GM23338 (cell line): ENCODE results near the gene TULP4. TPM values are rescaled to one million over a fixed set of nuclear protein-coding genes. Genes with fewer than 3 reads are reported as not detected.

ENCODE experiments used
- ATAC-seq: fragments of 200-7000 bp; cut with Tn5 transposase; 3 replicates; pipeline ENCODE4 v1.9.1; 2020
- DNase-seq: peaks from one replicate; pipeline ENCODE4 v3.0.0-alpha.2; 2015; ENCODE audit warnings: low spot score
- H2AFZ ChIP-seq: fragments of 200-600 bp; sonication (generic); 2 replicates; pipeline ENCODE4 v1.8.0; 2016; ENCODE audit warnings: antibody characterized with exemption, mild to moderate bottlenecking, moderate library complexity
- H3F3A ChIP-seq: fragments of 200-600 bp; sonication (generic); replicated peaks from 2 replicates; pipeline ENCODE4 v1.8.0; 2017; ENCODE audit warnings: antibody characterized with exemption, mixed run types, low read depth
- H3K27ac ChIP-seq: fragments of 200-600 bp; sonication (generic); 2 replicates; pipeline ENCODE4 v1.6.1; 2016; ENCODE audit warnings: low read depth
- H3K27me3 ChIP-seq: fragments of 200-600 bp; sonication (generic); 2 replicates; pipeline ENCODE4 v1.8.0; 2016; ENCODE audit warnings: mild to moderate bottlenecking, mixed run types, moderate library complexity; ENCODE audit not compliant: insufficient read depth
- H3K36me3 ChIP-seq: fragments of 200-600 bp; sonication (generic); 2 replicates; pipeline ENCODE4 v1.8.0; 2016; ENCODE audit warnings: mild to moderate bottlenecking; ENCODE audit not compliant: insufficient read depth
- H3K4me1 ChIP-seq: fragments of 200-600 bp; sonication (generic); 2 replicates; pipeline ENCODE4 v1.8.0; 2016; ENCODE audit warnings: mild to moderate bottlenecking, moderate library complexity; ENCODE audit not compliant: insufficient read depth
- H3K4me2 ChIP-seq: fragments of 200-600 bp; sonication (generic); 2 replicates; pipeline ENCODE4 v1.7.1; 2017; ENCODE audit warnings: mixed run types
- H3K4me3 ChIP-seq: fragments of 200-600 bp; sonication (generic); 2 replicates; pipeline ENCODE4 v1.6.1; 2016; ENCODE audit warnings: mixed run types
- H3K79me2 ChIP-seq: fragments of 200-600 bp; sonication (generic); replicated peaks from 2 replicates; pipeline ENCODE4 v1.8.0; 2017; ENCODE audit warnings: mild to moderate bottlenecking; ENCODE audit not compliant: insufficient read depth
- H3K9me2 ChIP-seq: fragments of 200-600 bp; sonication (generic); 2 replicates; pipeline ENCODE4 v1.8.0; 2017; ENCODE audit not compliant: insufficient read depth
- H4K20me1 ChIP-seq: fragments of 200-600 bp; sonication (generic); replicated peaks from 2 replicates; pipeline ENCODE4 v1.8.0; 2017; ENCODE audit warnings: mild to moderate bottlenecking; ENCODE audit not compliant: insufficient read depth
- H3K27ac Mint-ChIP-seq: 2 replicates; pipeline ENCODE4 v1.8.0; 2020; ENCODE audit warnings: inconsistent platforms, mild to moderate bottlenecking, moderate library complexity, mixed read lengths
- H3K27me3 Mint-ChIP-seq: 3 replicates; pipeline ENCODE4 v1.8.0; 2022; ENCODE audit warnings: low read depth, mild to moderate bottlenecking, moderate library complexity, mixed read lengths, inconsistent platforms; ENCODE audit not compliant: insufficient read depth, poor library complexity
- H3K36me3 Mint-ChIP-seq: 3 replicates; pipeline ENCODE4 v1.8.0; 2021; ENCODE audit warnings: low read depth, mild to moderate bottlenecking, inconsistent platforms, moderate library complexity, mixed read lengths
- H3K4me1 Mint-ChIP-seq: 3 replicates; pipeline ENCODE4 v1.8.0; 2020; ENCODE audit warnings: mild to moderate bottlenecking, inconsistent platforms, mixed read lengths
- H3K4me3 Mint-ChIP-seq: 3 replicates; pipeline ENCODE4 v1.8.0; 2021; ENCODE audit warnings: moderate library complexity, mild to moderate bottlenecking, inconsistent platforms, mixed read lengths
- H3K9me3 Mint-ChIP-seq: 3 replicates; pipeline ENCODE4 v1.8.0; 2020; ENCODE audit warnings: moderate library complexity, mild to moderate bottlenecking, inconsistent platforms, mixed read lengths
- CREB1 ChIP-seq: fragments of 250-450 bp; sonication (Bioruptor Pico); IDR thresholded peaks from 2 replicates; pipeline ENCODE4 v1.5.0; 2020; ENCODE audit warnings: low read depth, mild to moderate bottlenecking, moderate library complexity
- EZH2 ChIP-seq: fragments of 200-600 bp; sonication (generic); IDR thresholded peaks from one replicate; pipeline ENCODE4 v1.8.0; 2017; ENCODE audit warnings: antibody characterized with exemption, mild to moderate bottlenecking, low read depth; ENCODE audit not compliant: unreplicated experiment
- EZH2phosphoT487 ChIP-seq: fragments of 200-600 bp; sonication (generic); IDR thresholded peaks from one replicate; pipeline ENCODE4 v1.8.1; 2018; ENCODE audit warnings: antibody characterized with exemption; ENCODE audit not compliant: unreplicated experiment
- JUNB ChIP-seq: IDR thresholded peaks from one replicate; pipeline ENCODE4 v1.6.1; 2016; ENCODE audit warnings: antibody characterized with exemption; ENCODE audit not compliant: unreplicated experiment
- NANOG ChIP-seq: IDR thresholded peaks from 2 replicates; pipeline ENCODE4 v1.6.1; 2016; ENCODE audit warnings: antibody characterized with exemption, borderline replicate concordance
- POLR2AphosphoS5 ChIP-seq: IDR thresholded peaks from 2 replicates; pipeline ENCODE4 v1.6.1; 2016; ENCODE audit warnings: antibody characterized with exemption, low read depth
- REST ChIP-seq: IDR thresholded peaks from one replicate; pipeline ENCODE4 v1.6.1; 2018; ENCODE audit warnings: antibody characterized with exemption; ENCODE audit not compliant: unreplicated experiment
- STAT1 ChIP-seq: IDR thresholded peaks from one replicate; pipeline ENCODE4 v1.6.1; 2016; ENCODE audit warnings: antibody characterized with exemption; ENCODE audit not compliant: unreplicated experiment
- ZNF114 ChIP-seq: fragments of 250-450 bp; sonication (Bioruptor Pico); IDR thresholded peaks from 2 replicates; pipeline ENCODE4 v1.5.0; 2020; ENCODE audit warnings: mild to moderate bottlenecking, moderate library complexity
- ZNF331 ChIP-seq: fragments of 250-450 bp; sonication (Bioruptor Pico); IDR thresholded peaks from 2 replicates; pipeline ENCODE4 v1.5.0; 2020; ENCODE audit warnings: low read depth, mild to moderate bottlenecking, moderate library complexity
- polyA plus RNA-seq: library from polyadenylated mRNA; unstranded; fragments of >200 nt; fragmentation: Nextera tagmentation; extraction: Ambion mirVana; gene quantifications from 2 replicates; pipeline ENCODE4 v1.2.1, GENCODE V29; 2016
- total RNA-seq: library from RNA; depleted of rRNA; stranded (reverse); fragments of >200 nt; shearing (Covaris generic); gene quantifications from 2 replicates; pipeline ENCODE4 v1.2.3, GENCODE V29; 2014
- TF ChIP-seq, protein P1 (sequence below): IDR thresholded peaks from 2 replicates; pipeline ENCODE4 v1.6.1; 2016; ENCODE audit warnings: antibody characterized with exemption
- TF ChIP-seq, protein P2 (sequence below), 2 experiments: fragments of 200-600 bp in 1 of 2; sonication (generic) in 1 of 2; conservative IDR thresholded peaks; 2 replicates each; pipeline versions ENCODE4 v1.5.1 to v1.6.1; 2016 to 2017; ENCODE audit warnings: antibody characterized with exemption in 2 of 2, low read depth in 2 of 2, mild to moderate bottlenecking in 2 of 2, moderate library complexity in 1 of 2

Gene TULP4
- total and polyA plus RNA-seq, 2 experiments from 2014 or later: 31.2 to 50.2 TPM

DNA sequence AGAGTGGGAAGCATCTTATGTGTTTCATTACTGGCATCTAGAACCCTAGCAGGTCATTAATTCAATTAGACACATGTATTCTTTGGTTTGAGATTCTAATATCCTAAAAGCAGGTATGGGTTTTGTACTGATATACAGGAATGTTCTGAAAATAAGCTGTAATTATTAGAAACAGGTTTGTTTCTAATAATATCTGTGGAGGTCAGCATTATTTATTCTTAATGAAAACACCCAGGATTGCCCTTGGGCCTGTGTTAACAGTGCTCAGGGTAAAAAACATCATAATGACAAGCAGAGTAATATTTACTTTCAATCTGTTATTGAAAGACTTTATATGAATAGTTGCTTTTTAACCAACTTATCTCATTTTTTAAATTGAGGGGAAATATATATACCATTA is 8.0 kb upstream of the TULP4 start (continued):
- TF ChIP-seq ZNF114 (CRISPR knock-in tag) (no peak), STAT1 (no peak), ZNF331 (no peak)
- TF ChIP-seq, protein P1, sequence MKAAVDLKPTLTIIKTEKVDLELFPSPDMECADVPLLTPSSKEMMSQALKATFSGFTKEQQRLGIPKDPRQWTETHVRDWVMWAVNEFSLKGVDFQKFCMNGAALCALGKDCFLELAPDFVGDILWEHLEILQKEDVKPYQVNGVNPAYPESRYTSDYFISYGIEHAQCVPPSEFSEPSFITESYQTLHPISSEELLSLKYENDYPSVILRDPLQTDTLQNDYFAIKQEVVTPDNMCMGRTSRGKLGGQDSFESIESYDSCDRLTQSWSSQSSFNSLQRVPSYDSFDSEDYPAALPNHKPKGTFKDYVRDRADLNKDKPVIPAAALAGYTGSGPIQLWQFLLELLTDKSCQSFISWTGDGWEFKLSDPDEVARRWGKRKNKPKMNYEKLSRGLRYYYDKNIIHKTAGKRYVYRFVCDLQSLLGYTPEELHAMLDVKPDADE: no peak

- H3K4me2 ChIP-seq: no peak overlapping the region
- DNase-seq (no peak), ATAC-seq (no peak)
- Mint-ChIP-seq H3K36me3 (peaks cover 65% of the 10 kb centered on the region), H3K27ac (no peak overlapping the region), H3K27me3 (peaks cover 2% of the 10 kb centered on the region), H3K4me3 (no peak overlapping the region), H3K4me1 (peaks cover 31% of the 10 kb centered on the region), H3K9me3 (peaks cover 25% of the 10 kb centered on the region)
- H3K4me3 ChIP-seq: no peak overlapping the region
- H3K4me1 ChIP-seq: peaks cover 15% of the 10 kb centered on the region; the same call in 1 of the 2 replicates
- no peaks in the 10 kb centered on the region for H3K36me3 ChIP-seq
- H3K27me3 ChIP-seq: no peaks in the 10 kb centered on the region
- H2AFZ ChIP-seq: no peak overlapping the region
- no peak overlapping the region for H3K27ac ChIP-seq
- no peaks in the 10 kb centered on the region for H3K79me2 ChIP-seq
- H4K20me1 ChIP-seq: no peaks in the 10 kb centered on the region
- no peaks in the 10 kb centered on the region for H3F3A ChIP-seq
- H3K9me2 ChIP-seq: no peaks in the 10 kb centered on the region
- TF ChIP-seq, protein P1: no peak
- TF ChIP-seq JUNB: no peak
- no peak for TF ChIP-seq ZNF114 (CRISPR knock-in tag)
- TF ChIP-seq EZH2phosphoT487: no peak
- no peak for TF ChIP-seq STAT1
- TF ChIP-seq, protein P2, sequence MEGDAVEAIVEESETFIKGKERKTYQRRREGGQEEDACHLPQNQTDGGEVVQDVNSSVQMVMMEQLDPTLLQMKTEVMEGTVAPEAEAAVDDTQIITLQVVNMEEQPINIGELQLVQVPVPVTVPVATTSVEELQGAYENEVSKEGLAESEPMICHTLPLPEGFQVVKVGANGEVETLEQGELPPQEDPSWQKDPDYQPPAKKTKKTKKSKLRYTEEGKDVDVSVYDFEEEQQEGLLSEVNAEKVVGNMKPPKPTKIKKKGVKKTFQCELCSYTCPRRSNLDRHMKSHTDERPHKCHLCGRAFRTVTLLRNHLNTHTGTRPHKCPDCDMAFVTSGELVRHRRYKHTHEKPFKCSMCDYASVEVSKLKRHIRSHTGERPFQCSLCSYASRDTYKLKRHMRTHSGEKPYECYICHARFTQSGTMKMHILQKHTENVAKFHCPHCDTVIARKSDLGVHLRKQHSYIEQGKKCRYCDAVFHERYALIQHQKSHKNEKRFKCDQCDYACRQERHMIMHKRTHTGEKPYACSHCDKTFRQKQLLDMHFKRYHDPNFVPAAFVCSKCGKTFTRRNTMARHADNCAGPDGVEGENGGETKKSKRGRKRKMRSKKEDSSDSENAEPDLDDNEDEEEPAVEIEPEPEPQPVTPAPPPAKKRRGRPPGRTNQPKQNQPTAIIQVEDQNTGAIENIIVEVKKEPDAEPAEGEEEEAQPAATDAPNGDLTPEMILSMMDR (conservative IDR thresholded peaks at IDR 0.05; ENCODE audit: low read depth in 2 of 2): no peak
- no peak for TF ChIP-seq ZNF331
- no peak for TF ChIP-seq NANOG
- no peak for TF ChIP-seq POLR2AphosphoS5
- TF ChIP-seq REST: no peak
- TF ChIP-seq CREB1 (CRISPR knock-in tag): no peak
- no peak for TF ChIP-seq EZH2
Measured at GRCh38 chr6:158309814-158310213, 2.5 kb upstream of the TULP4 start.
